Activated gamma-delta T cell treated with Interleukin-2 at 50 U/mL for 16 hours (primary cell): ENCODE data around the gene SNTB2.
"Not testable (repeated sequence)": the region's sequence is repeated elsewhere in the genome, so short reads cannot be mapped to it uniquely, and the experiment has no call there.

Experiments used
- DNase-seq: peaks from one replicate; pipeline ENCODE4 v3.0.0-alpha.2; 2020

SNTB2 gene

DNA sequence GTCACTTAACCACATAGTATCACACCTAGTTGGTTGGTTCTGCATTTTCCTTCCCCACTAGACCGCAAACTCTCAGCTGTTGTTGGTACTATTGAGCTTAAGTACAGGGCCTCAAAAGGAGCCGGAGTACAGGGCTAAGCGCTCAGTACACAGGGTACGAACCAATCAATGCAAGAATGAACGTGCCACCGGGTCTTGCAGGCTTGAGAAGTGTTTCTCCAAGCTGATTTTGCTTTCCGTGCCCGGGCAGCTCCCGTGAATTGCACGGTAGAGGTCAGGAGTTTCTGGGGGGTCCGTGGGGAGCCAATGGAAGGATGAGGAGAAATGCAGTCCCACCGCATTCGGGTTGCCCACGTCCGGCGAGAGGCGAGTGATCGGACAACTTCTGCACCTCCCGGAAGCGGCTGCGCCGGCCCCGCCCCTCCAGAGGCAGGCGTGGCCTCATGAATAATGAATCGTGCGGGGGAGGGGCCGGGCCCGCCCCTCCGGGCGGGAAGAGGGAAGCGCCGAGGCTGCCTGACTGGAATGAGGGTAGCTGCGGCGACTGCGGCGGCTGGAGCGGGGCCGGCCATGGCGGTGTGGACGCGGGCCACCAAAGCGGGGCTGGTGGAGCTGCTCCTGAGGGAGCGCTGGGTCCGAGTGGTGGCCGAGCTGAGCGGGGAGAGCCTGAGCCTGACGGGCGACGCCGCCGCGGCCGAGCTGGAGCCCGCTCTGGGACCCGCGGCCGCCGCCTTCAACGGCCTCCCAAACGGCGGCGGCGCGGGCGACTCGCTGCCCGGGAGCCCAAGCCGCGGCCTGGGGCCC lies at the start of gene SNTB2:
SNTB2 (plus strand) TSS at position 523 of the 804 bp plus-strand sequence; CDS start at position 526, 3 bp downstream.
- DNase-seq = peak; percentile 78

DNA sequence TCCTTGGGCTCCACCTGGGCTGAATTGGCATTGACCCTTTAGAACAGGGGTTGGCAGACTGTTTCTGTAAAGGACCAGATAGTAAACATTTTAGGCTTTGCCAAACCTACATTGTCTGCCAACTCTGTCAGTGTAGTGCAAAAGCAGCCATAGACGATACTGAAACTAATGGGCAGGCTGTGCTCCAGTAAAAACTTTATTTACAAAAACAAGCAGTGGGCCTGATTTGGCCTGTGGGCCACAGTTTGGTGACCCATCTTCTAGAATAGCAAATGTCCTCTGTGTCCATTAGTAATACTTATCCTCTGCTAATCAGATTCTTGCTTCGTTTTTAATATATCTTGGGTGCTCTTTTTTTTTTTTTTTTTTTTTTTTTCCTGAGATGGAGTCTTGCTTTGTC lies 48.4 kb upstream of the SNTB2 start:
- DNase-seq = no peak

- DNase-seq = not testable (repeated sequence)
Measured at GRCh38 chr16:69139464-69139863, 47.5 kb upstream of the SNTB2 start.

- no peak for DNase-seq
Measured at GRCh38 chr16:69141014-69141413, 46.0 kb upstream of the SNTB2 start.

GRCh38 chr16:69141936-69142335 lies 45.0 kb upstream of the SNTB2 start:
- DNase-seq = no peak

GRCh38 chr16:69143116-69143515 lies 43.8 kb upstream of the SNTB2 start:
- DNase-seq = no peak

DNA sequence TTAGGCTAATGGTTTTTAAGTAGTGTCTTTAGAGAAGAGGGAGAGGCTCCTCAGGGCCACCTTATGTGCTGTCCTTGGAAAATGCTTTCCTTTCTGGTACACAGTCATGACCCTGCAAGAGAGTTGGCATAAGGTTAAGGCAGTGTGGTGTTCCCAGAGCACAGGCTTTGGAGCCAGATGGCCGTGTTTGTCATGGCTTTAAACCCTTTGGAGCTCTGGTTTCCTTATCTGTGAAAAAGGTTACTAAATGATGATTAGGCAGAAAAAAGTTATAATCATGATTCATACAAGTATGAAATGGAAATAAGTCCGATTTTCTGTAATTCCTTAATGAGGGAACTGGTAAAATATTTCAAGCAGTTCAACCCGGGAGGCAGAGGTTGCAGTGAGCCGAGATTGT lies 41.3 kb upstream of the SNTB2 start:
- no peak for DNase-seq

DNA sequence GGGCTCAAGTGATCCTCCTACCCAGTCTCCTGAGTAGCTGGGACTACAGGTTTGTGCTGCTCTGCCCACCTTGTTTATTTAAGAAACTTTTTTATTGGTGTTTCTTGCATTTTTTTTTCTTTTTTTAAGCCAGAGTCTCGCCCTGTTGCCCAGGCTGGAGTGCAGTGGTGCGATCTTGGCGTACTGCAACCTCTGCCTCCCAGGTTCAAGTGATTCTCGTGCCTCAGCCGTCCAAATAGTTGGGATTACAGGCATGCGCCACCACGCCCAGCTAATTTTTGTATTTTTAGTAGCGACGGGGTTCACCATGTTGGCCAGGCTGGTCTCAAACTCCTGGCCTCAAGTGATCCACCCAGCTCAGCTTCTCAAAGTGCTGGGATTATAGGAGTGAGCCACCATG lies 37.3 kb upstream of the SNTB2 start:
- not testable (repeated sequence) for DNase-seq

GRCh38 chr16:69150146-69150865 lies 36.7 kb upstream of the SNTB2 start:
- peak; percentile 59 for DNase-seq

GRCh38 chr16:69157196-69157595 lies 29.8 kb upstream of the SNTB2 start:
- no peak for DNase-seq

GRCh38 chr16:69160192-69160591 lies 26.8 kb upstream of the SNTB2 start:
- DNase-seq = no peak

- no peak for DNase-seq
Measured at GRCh38 chr16:69165584-69165983, 21.4 kb upstream of the SNTB2 start.

DNA sequence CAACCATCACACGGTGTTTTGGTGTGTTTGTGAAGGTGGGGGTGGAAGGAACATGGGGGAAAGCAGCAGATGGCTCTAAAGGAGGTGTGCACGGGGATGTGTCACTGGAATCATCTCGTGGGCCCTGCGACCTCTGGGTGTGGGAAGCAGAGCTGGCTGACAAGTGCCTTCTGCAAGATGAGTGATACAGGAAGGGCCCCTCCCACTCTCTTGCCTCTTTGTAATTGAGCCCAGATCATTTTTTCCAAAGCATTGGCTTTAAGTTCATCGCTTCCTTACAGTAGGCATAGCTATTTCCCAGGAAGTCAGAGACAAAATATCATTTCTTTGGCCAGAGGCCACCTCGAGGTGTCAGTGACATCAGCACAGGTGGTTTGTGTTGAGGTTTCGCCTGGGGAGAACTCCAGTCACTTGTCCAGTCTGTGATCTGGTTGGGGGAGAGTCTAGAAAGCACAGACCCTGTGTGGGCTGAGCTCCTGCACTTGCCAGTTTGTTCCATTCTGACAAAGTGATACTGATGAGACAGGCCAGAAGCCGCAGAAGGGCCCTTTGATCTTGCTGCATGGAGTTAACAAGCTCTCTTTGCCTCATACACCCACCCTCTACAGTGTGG lies 20.6 kb upstream of the SNTB2 start:
- peak; percentile 12 for DNase-seq

- no peak for DNase-seq
Measured at GRCh38 chr16:69166946-69167930, 19.7 kb upstream of the SNTB2 start.

DNA sequence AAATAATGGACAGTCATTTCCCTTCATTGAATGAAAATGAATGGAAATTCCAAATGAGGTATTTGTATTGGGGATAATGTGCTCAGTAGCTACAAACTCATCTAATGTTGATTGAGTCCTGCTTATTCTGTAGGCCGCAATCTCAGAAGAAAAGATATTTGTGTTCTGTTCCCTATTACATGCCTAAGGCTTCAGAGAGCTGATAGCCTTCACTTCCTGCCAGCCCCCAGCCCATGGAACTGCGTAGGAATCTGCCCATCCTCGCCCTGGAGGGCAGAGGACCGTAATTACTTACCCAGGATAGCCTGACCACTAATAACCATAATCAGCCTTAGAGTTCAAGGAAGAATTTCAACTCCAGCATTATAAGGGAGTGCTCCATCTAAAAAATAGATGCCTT lies 17.9 kb upstream of the SNTB2 start:
- no peak for DNase-seq

DNA sequence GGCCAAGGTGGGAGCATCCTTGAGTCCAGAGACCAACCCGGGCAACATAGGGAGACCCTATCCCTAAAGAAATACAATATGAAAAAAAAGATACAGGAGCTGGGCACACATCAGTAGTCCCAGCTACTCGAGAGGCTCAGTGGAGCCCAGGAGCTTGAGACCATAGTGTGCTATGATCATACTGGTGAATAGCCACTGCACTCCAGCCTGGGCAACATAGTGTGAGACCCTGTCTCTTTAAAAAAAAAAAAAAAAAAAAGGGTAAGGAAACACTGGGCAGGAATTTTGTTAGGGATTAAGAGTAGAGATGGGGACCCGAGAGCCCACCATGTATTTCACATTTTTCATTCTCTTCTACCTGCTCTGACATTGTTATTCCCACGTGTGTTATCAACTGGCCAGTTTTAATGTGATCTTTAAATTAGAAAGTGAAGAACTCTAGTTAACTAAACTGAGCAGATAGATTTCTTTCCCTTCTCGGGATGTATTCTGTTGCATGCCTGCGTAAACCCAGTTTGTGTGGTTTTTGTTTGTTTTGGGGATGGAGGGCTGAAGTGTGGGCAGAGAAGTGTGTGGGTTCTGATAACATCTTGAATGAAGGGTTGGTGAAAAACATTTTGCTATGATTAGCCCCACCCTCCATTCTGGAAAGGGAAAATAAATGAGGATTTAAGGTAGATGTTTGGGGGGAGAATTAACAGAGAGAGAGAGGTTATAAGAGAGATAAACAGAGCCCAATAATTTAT lies 17.2 kb upstream of the SNTB2 start:
- DNase-seq = no peak

- DNase-seq = no peak
Measured at GRCh38 chr16:69171325-69172084, 15.5 kb upstream of the SNTB2 start.

DNA sequence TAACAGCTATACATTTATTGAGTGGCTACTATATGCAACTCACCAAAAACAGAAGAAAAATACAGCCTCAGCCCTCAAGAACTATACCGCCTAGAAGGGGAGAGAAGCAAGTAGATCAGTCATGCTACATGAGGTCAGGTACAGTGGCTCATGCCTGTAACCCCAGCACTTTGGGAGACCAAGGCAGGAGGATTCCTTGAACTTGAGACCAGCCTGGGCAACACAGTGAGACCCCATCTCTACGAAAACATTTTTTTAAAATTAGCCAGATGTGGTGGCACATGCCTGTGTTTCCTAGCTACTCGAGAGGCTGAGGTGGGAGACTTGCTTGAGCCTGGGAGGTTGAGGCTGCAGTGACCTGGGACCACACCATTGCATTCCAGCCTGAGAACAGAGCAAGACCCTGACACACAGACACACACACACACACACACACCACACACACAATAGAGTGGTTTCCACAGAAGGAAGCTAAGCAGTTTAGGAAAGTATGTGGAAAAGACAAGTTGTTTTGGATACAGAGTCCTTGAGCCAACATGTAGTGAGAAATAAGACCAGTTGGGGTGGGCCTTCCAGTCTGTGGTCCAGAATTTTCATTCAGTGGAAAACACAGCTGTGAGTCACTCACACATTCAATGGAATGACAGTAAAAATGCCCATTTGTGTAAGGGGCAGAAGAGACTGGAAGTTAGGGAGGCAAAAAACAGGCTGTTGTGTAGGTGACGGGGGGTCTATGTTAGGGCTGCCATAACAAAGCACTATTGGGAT lies 10.7 kb upstream of the SNTB2 start:
- DNase-seq = no peak

GRCh38 chr16:69179328-69180010 lies 7.5 kb upstream of the SNTB2 start:
- no peak for DNase-seq

DNA sequence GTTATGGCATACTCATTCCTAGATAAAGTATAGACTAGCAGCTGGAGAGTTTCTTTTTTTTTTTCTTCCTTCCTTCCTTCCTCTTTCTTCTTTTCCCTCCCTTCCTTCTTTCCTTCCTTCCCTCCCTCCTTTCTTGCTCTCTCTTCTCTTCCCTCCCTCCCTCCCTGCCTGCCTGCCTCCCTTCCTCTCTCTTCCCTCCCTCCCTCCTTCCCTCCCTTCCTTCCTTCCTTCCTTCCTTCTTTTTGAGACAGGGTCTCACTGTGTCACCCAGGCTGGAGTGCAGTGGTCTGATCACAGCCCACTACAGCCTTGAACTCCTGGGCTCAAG lies 7.0 kb upstream of the SNTB2 start:
- no peak for DNase-seq
